ENCODE results near the gene LRP6.

The LRP6 gene

GRCh38 chr12:12281134-12281533 lies 14.3 kb upstream of the LRP6 start:
- TF ChIP-seq CTCF (conservative IDR thresholded peaks at IDR 0.05; ENCODE audit: low read length) (no peak), EZH2phosphoT487 (IDR thresholded peaks at IDR 0.05; ENCODE audit: borderline replicate concordance) (no peak)
- Histone ChIP-seq H3K9me2 (replicated peaks; ENCODE audit: low read depth, low read length) (no peaks in the 10 kb centered on the region), H3K9ac (ENCODE audit: low read depth, low read length, poor library complexity, severe bottlenecking) (no peak overlapping the region), H3K4me2 (ENCODE audit: low read depth, low read length, poor library complexity, severe bottlenecking) (no peak overlapping the region), H3F3A (ENCODE audit: low read depth) (no peaks in the 10 kb centered on the region), H3K79me2 (ENCODE audit: insufficient read depth, low read length) (no peaks in the 10 kb centered on the region), H4K20me1 (ENCODE audit: insufficient read depth, low read length, poor library complexity, severe bottlenecking) (no peaks in the 10 kb centered on the region), H3K36me3 (ENCODE audit: insufficient read depth, low read length) (no peaks in the 10 kb centered on the region), H3K4me1 (ENCODE audit: insufficient read depth, low read length, poor library complexity, severe bottlenecking) (no peaks in the 10 kb centered on the region), H2AFZ (ENCODE audit: low read length) (no peak overlapping the region), H3K4me3 (ENCODE audit: low read length, poor library complexity, severe bottlenecking) (no peak overlapping the region), H3K9me3 (ENCODE audit: insufficient read depth, low read depth, low read length) (no peaks in the 10 kb centered on the region), H3K27me3 (ENCODE audit: insufficient read depth, low read length, poor library complexity, severe bottlenecking) (no peaks in the 10 kb centered on the region)

- Histone ChIP-seq H3F3A (ENCODE audit: low read depth) (no peaks in the 10 kb centered on the region), H3K79me2 (ENCODE audit: insufficient read depth, low read length) (no peaks in the 10 kb centered on the region), H3K4me1 (ENCODE audit: insufficient read depth, low read length, poor library complexity, severe bottlenecking) (no peaks in the 10 kb centered on the region), H3K9me3 (ENCODE audit: insufficient read depth, low read depth, low read length) (no peaks in the 10 kb centered on the region), H4K20me1 (ENCODE audit: insufficient read depth, low read length, poor library complexity, severe bottlenecking) (no peaks in the 10 kb centered on the region), H3K27me3 (ENCODE audit: insufficient read depth, low read length, poor library complexity, severe bottlenecking) (no peaks in the 10 kb centered on the region), H3K9me2 (replicated peaks; ENCODE audit: low read depth, low read length) (no peaks in the 10 kb centered on the region), H3K9ac (ENCODE audit: low read depth, low read length, poor library complexity, severe bottlenecking) (no peak overlapping the region), H2AFZ (ENCODE audit: low read length) (no peak overlapping the region), H3K4me2 (ENCODE audit: low read depth, low read length, poor library complexity, severe bottlenecking) (no peak overlapping the region), H3K36me3 (ENCODE audit: insufficient read depth, low read length) (no peaks in the 10 kb centered on the region), H3K4me3 (ENCODE audit: low read length, poor library complexity, severe bottlenecking) (no peak overlapping the region)
- TF ChIP-seq CTCF (conservative IDR thresholded peaks at IDR 0.05; ENCODE audit: low read length) (no peak), EZH2phosphoT487 (IDR thresholded peaks at IDR 0.05; ENCODE audit: borderline replicate concordance) (no peak)
Observed at GRCh38 chr12:12278899-12279298, 12.1 kb upstream of the LRP6 start.

GRCh38 chr12:12275874-12276273 lies 9.0 kb upstream of the LRP6 start:
- H3K9ac ChIP-seq (ENCODE audit: low read depth, low read length, poor library complexity, severe bottlenecking): no peak overlapping the region
- no peak overlapping the region for H3K4me2 ChIP-seq (ENCODE audit: low read depth, low read length, poor library complexity, severe bottlenecking)
- H2AFZ ChIP-seq (ENCODE audit: low read length): no peak overlapping the region
- no peak overlapping the region for H3K4me3 ChIP-seq (ENCODE audit: low read length, poor library complexity, severe bottlenecking)
- no peaks in the 10 kb centered on the region for H3K9me2 ChIP-seq (replicated peaks; ENCODE audit: low read depth, low read length)
- H3K27me3 ChIP-seq (ENCODE audit: insufficient read depth, low read length, poor library complexity, severe bottlenecking): no peaks in the 10 kb centered on the region
- H3K9me3 ChIP-seq (ENCODE audit: insufficient read depth, low read depth, low read length): no peaks in the 10 kb centered on the region
- H3K4me1 ChIP-seq (ENCODE audit: insufficient read depth, low read length, poor library complexity, severe bottlenecking): no peaks in the 10 kb centered on the region
- no peaks in the 10 kb centered on the region for H3K79me2 ChIP-seq (ENCODE audit: insufficient read depth, low read length)
- no peaks in the 10 kb centered on the region for H4K20me1 ChIP-seq (ENCODE audit: insufficient read depth, low read length, poor library complexity, severe bottlenecking)
- TF ChIP-seq EZH2phosphoT487 (IDR thresholded peaks at IDR 0.05; ENCODE audit: borderline replicate concordance) (no peak), CTCF (conservative IDR thresholded peaks at IDR 0.05; ENCODE audit: low read length) (no peak)
- no peaks in the 10 kb centered on the region for H3F3A ChIP-seq (ENCODE audit: low read depth)
- no peaks in the 10 kb centered on the region for H3K36me3 ChIP-seq (ENCODE audit: insufficient read depth, low read length)

All from Loucy (cell line).